Measurements from ENCODE around the gene PTGFRN. TPM values are rescaled to one million over a fixed set of nuclear protein-coding genes. Genes with fewer than 3 reads are reported as not detected.
"Not testable (repeated sequence)": the region's sequence is repeated elsewhere in the genome, so short reads cannot be mapped to it uniquely, and the experiment has no call there.

PTGFRN gene
- total RNA-seq, 2 donors from 2014 or later: 99.4 to 153 TPM

DNA sequence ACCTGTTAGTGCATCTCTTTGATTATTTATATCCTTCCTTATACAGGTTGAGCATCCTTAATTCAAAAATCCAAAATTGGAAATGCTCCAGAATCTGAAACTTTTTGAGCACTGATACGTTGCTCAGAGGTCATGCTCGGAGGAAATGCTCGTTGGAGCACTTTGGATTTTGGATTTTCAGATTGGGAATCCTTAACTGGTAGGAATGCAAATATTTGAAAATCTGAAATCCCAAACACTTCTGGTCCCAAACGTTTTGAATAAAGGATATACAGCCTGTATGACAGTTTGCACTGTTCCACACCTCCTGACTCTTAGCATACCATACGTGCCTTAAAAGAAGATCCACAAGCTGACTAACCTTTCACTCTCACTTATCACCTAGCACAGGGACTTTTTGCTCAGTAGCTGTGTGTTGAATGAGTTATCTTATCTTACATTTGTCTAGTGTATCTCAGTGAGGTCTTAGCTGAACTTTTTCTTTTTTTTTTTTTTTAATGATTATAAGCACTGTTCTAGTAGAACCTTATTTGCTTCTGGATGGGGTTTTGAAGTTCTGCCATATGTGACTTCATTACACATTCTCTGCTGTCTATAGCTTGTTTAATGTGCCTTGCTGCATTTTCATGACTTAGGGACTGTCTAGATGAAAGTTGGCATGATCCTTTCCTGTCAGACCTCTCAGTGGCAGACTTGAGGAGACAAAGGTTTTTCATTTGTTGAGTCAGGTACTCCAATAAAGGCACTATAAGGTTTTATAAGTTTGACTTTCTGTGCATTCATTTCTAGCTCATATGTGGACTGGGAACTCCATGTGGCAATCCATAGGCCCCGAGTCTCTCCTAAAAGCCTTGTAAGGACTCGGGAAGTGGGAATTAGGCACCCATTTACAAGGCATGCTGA is 21.6 kb downstream of the PTGFRN start:
- no peak for DNase-seq (ENCODE audit: low spot score)
- intact Hi-C loops (cut with DNase I): no loop called here

DNA sequence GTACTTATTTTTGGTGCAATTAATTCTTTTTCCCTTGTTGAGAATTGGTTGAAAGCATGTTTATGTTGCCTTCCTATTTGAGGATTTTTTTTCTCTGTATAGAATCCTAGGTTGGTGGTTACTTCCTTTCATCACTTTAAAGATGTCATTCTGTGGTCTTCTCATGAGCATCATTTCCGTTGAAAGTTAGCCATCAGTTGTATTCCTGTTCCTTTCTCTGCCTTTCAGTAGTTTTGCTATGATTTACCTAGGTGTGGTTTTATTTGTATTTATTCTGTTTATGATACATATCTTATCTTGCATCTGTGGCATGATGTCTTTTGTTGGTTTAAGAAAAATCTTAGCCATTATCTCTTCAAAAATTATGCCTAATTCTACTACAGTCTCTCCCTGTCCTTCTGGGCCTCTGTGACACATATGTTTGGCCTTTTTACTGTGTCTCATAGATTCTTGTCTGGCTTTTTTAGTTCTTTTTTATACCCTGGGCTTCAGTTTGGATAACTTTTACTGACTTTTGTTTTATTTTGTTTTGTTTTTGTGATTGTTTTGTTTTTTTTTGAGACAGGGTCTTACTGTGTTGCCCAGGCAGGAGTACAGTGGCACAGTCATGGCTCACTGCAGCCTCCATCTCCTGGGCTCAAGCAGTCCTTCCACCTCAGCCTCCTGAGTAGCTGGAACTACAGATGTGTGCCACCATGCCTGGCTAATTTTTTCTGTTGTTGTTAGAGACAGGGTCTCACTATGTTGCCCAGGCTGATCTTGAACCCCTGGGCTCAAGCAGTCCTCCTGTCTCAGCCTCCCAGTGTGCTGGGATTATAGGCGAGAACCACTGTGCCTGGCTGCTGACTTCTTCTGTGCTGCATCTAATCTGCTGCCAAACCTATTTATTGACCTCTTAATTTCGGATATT is 24.1 kb downstream of the PTGFRN start:
- intact Hi-C loops (cut with DNase I): no loop called here
- DNase-seq (ENCODE audit: low spot score): no peak

DNA sequence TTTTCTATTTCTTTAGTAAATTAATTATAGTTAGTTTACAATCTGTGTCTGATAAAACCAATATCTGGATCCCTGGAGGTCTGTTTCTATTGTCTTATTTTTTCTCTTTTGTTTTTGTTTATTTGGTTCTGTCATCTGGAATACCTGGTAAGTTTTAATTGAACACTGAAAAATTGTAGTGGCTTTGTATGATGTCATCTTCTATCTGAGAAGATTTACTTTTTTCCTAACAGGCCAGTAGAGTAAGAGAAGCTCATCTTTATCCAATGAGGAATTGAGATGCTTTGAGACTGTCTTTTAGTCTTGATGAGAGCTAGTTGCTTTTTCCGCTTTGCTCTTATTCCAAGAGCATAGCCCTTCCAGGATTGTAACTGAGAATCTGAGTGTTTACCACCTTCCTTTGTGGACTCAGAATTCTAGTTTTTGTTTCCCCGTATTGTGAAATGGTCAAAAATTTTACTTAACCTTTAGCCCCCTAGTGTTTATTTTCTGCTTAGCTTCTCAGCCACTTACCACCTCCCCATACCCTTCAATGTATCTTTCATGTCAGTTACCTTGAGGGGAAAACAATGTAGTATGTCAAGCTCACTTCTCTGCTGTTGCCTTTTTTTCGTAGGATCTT is 25.0 kb downstream of the PTGFRN start:
- no peak for DNase-seq (ENCODE audit: low spot score)
- intact Hi-C loops (cut with DNase I): no loop called here

DNA sequence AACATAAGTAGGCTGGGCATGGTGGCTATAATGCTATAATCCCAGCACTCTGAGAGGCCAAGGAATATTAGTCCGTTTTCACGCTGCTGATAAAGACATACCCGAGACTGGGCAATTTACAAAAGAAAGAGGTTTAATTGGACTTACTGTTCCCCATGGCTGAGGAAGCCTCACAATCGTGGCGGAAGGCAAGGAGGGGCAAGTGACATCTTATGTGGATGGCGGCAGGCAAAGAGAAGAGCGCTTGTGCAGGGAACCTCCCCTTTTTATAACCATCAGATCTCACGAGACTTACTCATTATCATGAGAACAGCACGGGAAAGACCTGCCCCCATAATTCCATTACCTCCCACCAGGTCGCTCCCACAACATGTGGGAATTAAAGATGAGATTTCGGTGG is 28.5 kb downstream of the PTGFRN start:
- intact Hi-C loops (cut with DNase I): no loop called here
- no peak for DNase-seq (ENCODE audit: low spot score)

DNA sequence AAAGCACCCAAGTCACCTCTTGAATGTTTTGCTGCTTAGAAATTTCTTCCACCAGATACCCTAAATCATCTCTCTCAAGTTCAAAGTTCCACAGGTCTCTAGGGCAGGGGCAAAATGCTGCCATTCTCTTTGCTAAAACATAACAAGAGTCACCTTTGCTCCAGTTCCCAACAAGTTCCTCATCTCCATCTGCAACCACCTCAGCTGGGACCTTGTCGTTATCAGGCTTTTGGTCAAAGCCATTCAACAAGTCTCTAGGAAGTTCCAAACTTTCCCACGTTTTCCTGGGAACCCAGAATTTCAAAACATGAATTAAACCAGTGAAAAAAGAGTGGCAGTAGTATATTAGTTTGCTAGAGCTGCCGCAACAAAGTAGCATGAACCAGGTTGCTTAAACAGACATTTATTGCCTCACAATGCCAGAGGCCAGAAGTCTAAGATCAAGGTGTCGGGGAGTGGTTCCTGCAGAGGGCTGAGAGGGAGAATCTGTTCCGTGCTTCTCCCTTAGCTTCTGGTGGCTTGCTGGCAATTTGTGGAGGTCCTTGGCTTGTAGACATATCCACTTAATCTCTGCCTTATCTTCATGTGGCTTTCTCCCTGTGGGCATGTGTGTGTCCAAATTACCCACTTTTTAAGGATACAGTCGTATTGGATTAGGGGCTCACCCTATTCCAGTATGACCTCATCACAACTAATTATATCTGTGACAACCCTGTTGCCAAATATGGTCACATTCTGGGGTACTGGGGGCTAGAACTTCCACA is 30.2 kb downstream of the PTGFRN start:
- DNase-seq (ENCODE audit: low spot score); intact Hi-C loops (cut with DNase I): not testable (repeated sequence)

DNA sequence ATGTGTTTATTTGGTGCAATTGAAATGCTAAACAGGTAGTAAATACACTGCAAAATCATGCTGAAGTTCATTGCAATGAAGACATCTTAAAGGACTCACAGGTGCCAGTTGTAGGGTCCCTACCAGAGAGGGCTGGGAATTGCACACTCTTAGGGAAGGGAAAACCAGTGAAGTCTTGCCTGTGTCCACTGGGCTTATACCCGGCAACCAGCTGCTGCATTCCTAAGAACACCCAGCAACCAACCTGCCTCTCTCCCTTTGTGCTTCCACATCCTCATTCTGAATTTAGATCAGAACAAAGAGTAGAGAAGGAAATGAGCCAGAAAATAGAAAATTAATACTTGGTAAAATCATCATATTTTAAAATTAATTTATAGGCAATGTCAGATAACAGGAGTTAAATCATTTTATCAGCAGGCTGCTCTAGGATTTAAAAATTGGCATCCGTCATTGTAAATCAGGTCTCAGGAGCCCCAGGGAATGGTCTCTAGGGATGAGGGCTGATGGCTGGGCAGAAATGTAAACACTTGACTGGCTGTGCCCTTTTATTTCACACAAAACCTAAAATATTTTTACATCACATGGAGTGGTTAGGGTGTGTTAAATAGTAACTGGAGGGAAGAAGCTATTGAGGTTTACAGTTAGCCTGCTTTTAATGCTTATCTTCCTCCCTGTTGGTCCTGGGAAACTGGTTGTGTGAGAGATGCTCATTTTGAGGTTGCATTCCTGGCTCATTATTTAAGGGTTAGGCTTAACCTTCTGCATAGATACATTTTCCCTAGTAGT is 31.3 kb downstream of the PTGFRN start:
- intact Hi-C loops (cut with DNase I): no loop called here

DNA sequence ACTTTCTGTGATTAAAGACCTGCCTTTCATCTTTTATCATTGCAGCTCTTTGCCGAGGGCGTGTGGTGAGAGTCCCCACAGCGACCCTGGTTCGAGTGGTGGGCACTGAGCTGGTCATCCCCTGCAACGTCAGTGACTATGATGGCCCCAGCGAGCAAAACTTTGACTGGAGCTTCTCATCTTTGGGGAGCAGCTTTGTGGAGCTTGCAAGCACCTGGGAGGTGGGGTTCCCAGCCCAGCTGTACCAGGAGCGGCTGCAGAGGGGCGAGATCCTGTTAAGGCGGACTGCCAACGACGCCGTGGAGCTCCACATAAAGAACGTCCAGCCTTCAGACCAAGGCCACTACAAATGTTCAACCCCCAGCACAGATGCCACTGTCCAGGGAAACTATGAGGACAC is 32.0 kb downstream of the PTGFRN start:
- intact Hi-C loops (cut with DNase I): no loop called here
- DNase-seq (ENCODE audit: low spot score): no peak

More for the DNA sequence above, 31.3 kb downstream of the PTGFRN start:
- no peak for DNase-seq (ENCODE audit: low spot score)

DNA sequence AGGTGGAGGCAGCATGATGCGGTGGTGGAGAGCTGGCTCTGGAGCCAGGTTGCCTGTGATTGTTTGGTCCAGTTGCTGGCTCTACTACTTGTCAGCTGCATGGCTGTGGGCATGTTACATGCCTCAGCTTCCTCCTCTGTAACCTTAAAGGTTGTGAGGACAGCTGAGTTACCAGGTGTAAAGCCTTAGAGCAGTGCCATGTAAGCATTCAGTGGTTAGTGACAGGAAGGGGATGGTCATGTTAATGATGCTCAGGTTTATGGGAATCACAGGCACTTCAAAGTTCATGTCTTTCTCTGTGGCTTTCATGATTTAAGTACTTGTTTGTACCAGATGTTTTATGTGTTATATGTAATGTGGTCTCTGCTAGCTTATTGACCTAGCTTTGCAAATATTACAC is 32.6 kb downstream of the PTGFRN start:
- DNase-seq (ENCODE audit: low spot score): no peak
- intact Hi-C loops (cut with DNase I): no loop called here

DNA sequence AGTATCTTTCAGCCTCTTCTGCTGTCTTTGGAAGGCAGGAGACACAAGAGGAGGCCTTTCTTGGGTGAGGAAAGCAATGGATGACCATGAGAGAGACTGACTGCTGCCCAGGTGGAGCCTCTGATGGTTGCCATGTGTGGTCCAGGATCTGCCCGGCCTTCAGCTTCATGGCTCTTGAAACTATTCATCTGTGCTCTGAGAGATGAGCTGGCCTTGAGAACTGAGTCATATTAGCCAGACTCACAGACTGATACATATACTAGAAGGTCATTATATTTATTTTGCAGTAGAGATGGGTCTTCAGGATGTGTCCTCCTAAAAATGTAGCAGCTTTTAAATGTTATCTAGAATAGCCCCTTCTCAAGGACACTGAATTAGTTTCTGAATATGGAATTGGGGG is 33.7 kb downstream of the PTGFRN start:
- intact Hi-C loops (cut with DNase I): no loop called here

DNA sequence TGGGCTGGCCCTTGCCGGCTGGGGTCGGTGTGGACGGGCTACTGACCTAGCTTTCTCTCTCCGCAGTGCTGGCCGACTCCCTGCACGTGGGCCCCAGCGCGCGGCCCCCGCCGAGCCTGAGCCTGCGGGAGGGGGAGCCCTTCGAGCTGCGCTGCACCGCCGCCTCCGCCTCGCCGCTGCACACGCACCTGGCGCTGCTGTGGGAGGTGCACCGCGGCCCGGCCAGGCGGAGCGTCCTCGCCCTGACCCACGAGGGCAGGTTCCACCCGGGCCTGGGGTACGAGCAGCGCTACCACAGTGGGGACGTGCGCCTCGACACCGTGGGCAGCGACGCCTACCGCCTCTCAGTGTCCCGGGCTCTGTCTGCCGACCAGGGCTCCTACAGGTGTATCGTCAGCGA is 34.9 kb downstream of the PTGFRN start:
- no peak for DNase-seq (ENCODE audit: low spot score)
- intact Hi-C loops (cut with DNase I): no loop called here

More for the DNA sequence above, 33.7 kb downstream of the PTGFRN start:
- no peak for DNase-seq (ENCODE audit: low spot score)

DNA sequence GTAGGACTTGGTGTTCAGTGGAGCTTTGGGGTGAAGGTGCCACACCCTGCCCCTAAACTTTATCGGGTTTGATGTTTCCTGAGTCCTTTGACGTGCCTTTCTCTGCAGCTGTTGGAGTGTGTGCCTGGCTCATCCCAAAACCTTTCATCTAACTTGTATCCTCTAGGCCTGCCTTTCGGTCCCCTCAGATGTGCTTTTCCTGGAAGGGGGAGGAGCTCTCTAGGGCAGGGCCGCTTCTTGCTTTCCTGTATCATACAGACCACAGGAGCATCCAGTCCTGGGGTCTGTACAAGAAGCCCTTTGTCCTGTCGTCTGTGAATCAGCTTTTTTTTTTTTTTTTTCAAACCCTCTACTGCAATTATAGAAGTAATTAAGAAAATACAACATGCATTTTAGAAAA is 35.7 kb downstream of the PTGFRN start:
- DNase-seq (ENCODE audit: low spot score): no peak
- intact Hi-C loops (cut with DNase I): no loop called here

DNA sequence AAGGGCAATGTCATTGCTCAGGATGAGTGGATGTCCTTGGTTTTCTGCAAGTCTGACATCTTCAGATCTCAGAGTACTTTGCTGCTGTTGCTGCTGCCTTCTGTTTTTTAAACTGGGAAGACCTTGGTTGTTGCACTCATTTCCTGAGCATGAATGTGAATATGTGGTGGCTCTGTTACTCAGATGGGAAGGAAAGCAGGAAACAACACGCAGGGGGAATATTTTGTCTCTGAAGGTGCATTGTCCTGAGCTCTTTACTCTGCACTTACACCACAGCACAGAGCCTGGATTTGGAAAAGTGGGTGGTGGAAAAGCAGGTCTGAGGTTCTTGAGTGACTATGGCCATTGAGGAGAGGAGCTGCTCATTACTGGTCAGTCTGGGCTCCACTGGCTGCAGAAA is 36.3 kb downstream of the PTGFRN start:
- DNase-seq (ENCODE audit: low spot score): no peak
- intact Hi-C loops (cut with DNase I): no loop called here

DNA sequence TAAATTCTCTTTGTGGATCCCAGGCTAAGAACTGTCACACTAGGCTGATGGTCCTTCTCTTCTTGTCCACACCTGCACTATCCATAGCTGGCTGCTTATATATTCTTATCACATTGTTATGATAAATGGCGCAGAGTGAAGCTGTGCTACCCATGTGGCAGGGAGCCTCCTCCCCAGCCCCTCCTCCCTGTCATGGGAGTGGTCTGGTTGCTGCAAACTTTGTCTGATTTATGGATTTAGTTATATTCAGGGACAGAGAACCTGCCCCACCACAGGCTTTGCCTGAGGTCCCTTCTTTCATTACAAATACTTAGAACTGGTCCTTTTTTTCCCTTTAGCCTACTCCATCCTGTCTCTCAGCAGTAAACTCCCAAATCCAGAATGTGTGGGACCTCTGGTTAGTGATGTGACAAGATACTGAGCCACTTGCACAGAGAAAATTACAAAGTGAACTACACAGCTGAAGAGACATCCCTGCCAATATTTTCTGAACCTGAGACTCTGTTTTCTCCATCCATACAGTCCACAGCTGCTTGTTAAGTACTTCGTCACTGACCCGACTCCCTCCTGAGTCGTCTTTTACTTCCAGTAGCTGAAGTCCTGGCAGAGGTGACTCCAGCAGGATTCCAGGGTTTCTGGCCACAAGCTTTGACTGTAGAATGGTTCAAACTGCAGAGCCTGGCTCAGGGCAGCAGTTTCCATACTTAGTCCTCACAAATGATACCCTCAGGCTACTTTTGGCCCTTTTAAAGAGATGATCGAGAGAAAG is 37.6 kb downstream of the PTGFRN start:
- intact Hi-C loops (cut with DNase I): no loop called here
- no peak for DNase-seq (ENCODE audit: low spot score)

DNA sequence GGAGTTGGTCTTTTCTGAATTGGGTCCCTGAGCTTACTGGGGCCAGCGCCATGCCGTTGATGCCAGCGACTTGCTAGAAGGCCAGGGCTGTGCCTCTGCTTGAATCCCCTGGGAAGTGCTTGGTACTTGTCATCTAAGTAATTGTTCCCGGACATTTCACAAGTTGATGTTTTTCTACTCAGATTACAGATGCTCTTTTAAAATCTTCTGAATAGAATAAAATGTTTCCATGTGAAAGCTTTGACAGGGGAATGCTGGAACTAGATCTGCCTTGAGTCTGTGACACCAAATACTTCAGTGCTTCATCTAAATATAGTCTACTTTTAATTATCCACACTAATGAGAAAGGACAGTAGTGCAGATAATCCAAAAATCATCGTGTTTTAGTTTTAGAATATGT is 38.3 kb downstream of the PTGFRN start:
- intact Hi-C loops (cut with DNase I): no loop called here
- no peak for DNase-seq (ENCODE audit: low spot score)

DNA sequence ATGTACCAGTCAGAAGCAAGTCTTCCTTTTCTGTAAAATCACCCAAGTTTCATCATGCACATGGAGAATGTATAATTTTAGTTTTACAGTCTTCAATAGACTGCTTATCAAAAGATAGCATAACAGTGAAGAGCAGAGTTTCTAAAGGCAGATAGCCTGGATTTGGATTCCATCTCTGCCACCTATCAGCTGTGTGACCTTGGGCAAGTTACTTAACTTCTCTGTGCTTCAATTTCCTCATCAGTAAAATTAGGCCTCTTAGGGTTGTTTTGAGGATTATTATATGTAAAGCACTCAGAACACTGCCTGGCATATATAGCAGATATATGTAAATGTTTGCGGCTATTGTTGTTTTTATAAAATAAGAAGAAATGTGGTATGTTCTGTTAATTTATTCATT is 38.9 kb downstream of the PTGFRN start:
- intact Hi-C loops (cut with DNase I): no loop called here
- DNase-seq (ENCODE audit: low spot score): no peak

DNA sequence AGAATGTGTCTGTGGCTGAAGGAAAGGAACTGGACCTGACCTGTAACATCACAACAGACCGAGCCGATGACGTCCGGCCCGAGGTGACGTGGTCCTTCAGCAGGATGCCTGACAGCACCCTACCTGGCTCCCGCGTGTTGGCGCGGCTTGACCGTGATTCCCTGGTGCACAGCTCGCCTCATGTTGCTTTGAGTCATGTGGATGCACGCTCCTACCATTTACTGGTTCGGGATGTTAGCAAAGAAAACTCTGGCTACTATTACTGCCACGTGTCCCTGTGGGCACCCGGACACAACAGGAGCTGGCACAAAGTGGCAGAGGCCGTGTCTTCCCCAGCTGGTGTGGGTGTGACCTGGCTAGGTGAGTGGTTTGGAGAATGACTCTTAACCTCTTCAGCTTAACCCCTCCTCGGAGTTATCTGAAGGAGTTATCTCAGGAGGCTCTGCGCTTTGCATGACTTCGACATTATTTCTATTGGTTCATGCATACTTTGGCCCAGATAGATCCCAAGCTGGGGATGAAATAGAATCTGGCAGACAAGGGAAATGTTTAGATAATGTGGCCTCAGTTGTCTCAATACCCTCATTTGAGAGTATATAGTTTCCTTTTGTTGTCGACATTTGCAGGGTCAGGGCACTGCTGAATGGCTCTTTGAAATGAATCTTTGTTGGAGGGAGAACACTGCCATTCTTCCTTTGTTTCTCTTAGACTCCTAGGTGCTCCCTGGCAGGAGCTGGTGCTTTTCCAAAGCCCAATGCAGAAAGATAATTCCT is 39.7 kb downstream of the PTGFRN start:
- DNase-seq (ENCODE audit: low spot score): no peak
- intact Hi-C loops (cut with DNase I): no loop called here

Data from posterior vena cava (tissue), 2 donors.